Astrocyte of the cerebellum (primary cell): Measurements from ENCODE around the gene SMTNL1.

Experiments
- DNase-seq: peaks from one replicate; pipeline ENCODE4 v3.0.0-alpha.2; 2011; ENCODE audit warnings: low read depth
- H3K4me3 ChIP-seq: 2 replicates; pipeline ENCODE4 v1.5.1; 2011; ENCODE audit warnings: mild to moderate bottlenecking, low read depth, low read length, moderate library complexity
- CTCF ChIP-seq: IDR thresholded peaks from 2 replicates; pipeline ENCODE4 v1.5.1; 2012; ENCODE audit warnings: low read length, low read depth, moderate library complexity, mild to moderate bottlenecking; ENCODE audit errors: missing control alignments
- in situ Hi-C: cut with HindIII; loops from 2 replicates; pipeline ENCODE4 v1.10.0; 2017; ENCODE audit warnings: low sequenced_read_pairs

The SMTNL1 gene

GRCh38 chr11:57543593-57543992 lies 6.2 kb downstream of the SMTNL1 start:
- TF ChIP-seq CTCF, result no peak
- H3K4me3 ChIP-seq, result no peak overlapping the region
- in situ Hi-C loops, result no loop called here
- DNase-seq, result no peak

DNA sequence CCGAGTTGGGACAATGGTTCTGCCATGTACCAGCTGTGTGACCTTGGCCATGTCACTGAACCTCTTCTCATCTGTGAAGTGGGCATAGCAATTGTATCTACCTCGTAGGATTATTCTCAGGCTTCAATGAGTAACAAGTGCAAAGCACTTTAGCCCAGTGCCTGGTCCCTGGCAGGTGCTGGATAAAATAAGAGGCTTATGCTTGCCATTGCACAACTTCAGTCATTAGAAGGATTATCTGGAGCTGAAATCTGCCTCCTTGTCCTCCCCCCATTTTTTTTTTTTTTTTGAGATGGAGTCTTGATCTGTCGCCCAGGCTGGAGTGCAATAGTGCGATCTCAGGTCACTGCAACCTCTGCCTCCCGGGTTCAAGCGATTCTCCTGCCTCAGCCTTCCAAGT lies 7.2 kb downstream of the SMTNL1 start:
- H3K4me3 ChIP-seq, result no peak overlapping the region
- no peak for DNase-seq
- TF ChIP-seq CTCF, result no peak
- in situ Hi-C loops, result no loop called here

DNA sequence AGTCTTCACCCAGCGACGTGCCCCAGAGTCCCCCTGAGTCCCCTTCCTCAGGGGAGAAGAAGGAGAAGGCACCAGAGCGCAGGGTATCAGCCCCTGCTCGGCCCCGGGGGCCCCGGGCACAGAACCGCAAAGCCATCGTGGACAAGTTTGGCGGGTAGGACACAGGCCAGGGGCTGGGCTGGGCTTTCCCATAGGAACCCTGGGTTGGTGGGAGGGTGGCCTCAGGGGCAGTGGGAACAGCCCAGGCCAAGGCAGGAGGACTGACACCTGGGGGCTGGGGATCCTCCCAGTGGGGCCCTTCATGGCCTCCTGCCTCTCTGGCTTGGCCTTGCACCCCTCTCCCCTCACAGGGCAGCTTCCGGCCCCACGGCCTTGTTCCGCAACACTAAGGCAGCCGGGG lies 8.5 kb downstream of the SMTNL1 start:
- no peak for TF ChIP-seq CTCF
- DNase-seq, result no peak
- in situ Hi-C loops, result no loop called here
- H3K4me3 ChIP-seq, result no peak overlapping the region

- DNase-seq, result no peak
- in situ Hi-C loops, result no loop called here
- no peak for TF ChIP-seq CTCF
- H3K4me3 ChIP-seq, result no peak overlapping the region
Measured at GRCh38 chr11:57546451-57546850, 9.1 kb downstream of the SMTNL1 start.

DNA sequence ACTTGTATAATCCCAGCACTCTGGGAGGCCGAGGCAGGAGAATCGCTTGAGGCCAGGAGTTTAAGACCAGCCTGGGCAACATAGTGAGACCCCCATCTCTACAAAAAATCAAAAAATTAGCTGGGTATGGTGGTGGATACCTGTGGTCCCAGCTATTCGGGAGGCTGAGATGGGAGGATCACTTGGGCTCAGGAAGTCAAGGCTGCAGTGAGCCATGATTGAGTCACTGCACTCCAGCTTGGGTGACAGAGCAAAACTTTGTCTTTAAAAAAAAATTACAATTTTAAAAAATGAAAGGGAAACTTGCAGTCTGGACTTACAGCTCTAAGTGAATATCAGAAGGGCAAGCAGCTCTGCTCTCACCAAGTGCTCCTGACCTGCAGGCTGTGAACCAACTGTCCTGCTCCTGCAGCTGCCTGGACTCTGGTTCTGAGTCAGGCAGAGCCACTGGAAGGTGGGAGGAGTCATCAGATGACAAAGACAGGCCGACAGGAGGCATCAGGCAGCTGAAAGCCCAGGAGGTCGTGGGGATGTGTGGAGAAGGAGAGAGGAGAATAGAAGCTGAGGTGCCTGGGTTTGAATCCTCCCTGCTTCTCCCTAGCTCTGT lies 9.6 kb downstream of the SMTNL1 start:
- H3K4me3 ChIP-seq, result no peak overlapping the region
- no peak for DNase-seq
- no peak for TF ChIP-seq CTCF
- in situ Hi-C loops, result no loop called here

GRCh38 chr11:57547854-57548377 lies 10.5 kb downstream of the SMTNL1 start:
- in situ Hi-C loops, result no loop called here
- H3K4me3 ChIP-seq, result no peak overlapping the region
- DNase-seq, result no peak
- no peak for TF ChIP-seq CTCF
